PC-3 (cell line): ENCODE results near the gene SSNA1. TPM values are rescaled to one million over a fixed set of nuclear protein-coding genes. Genes with fewer than 3 reads are reported as not detected.

Experiments
- ATAC-seq: fragments of 200-7000 bp; cut with Tn5 transposase; 2 replicates; pipeline ENCODE4 v1.9.1; 2020; ENCODE audit warnings: mild to moderate bottlenecking, moderate library complexity
- BruUV-seq: library from RNA; stranded (reverse); fragments of 400-500 nt; replicated peaks from 2 replicates; lab custom pipeline; 2021; lab: Mats Ljungman, UMichigan
- CTCF ChIA-PET: fragments of 300-600 bp; sonication (Branson Sonifier 250); formaldehyde crosslinking; loops from one replicate; lab custom pipeline; 2022; ENCODE audit warnings: antibody characterized with exemption; lab: Charles Lee
- POLR2A ChIA-PET: fragments of 300-600 bp; sonication (Branson Sonifier 250); formaldehyde crosslinking; loops from one replicate; lab custom pipeline; 2022; ENCODE audit warnings: antibody characterized with exemption; ENCODE audit not compliant: unreplicated experiment; lab: Charles Lee
- DNase-seq: peaks from one replicate; pipeline ENCODE4 v3.0.0-alpha.2; 2015
- H2AFZ ChIP-seq: fragments of 300-600 bp; sonication (generic); 2 replicates; pipeline ENCODE4 v1.6.0; 2016; ENCODE audit warnings: antibody characterized with exemption, low read length
- H3F3A ChIP-seq: fragments of 300-600 bp; sonication (generic); one replicate; pipeline ENCODE4 v1.6.0; 2017; ENCODE audit warnings: antibody characterized with exemption, low read length, control low read depth, mild to moderate bottlenecking; ENCODE audit not compliant: unreplicated experiment
- H3K27ac ChIP-seq: fragments of 300-600 bp; sonication (generic); 2 replicates; pipeline ENCODE4 v1.5.1; 2016; ENCODE audit warnings: mild to moderate bottlenecking, low read length
- H3K27me3 ChIP-seq: fragments of 300-600 bp; sonication (generic); 2 replicates; pipeline ENCODE4 v1.6.1; 2016; ENCODE audit warnings: low read length, mixed read lengths
- H3K36me3 ChIP-seq: fragments of 300-600 bp; sonication (generic); 2 replicates; pipeline ENCODE4 v1.6.1; 2016; ENCODE audit warnings: low read depth, mixed run types, low read length, mixed read lengths
- H3K4me1 ChIP-seq: fragments of 300-600 bp; sonication (generic); 2 replicates; pipeline ENCODE4 v1.5.1; 2016; ENCODE audit warnings: low read length; ENCODE audit not compliant: insufficient read depth
- H3K4me2 ChIP-seq: fragments of 300-600 bp; sonication (generic); 2 replicates; pipeline ENCODE4 v1.6.0; 2016; ENCODE audit warnings: low read length
- H3K4me3 ChIP-seq: fragments of 300-600 bp; sonication (generic); 2 replicates; pipeline ENCODE4 v1.5.1; 2016; ENCODE audit warnings: mild to moderate bottlenecking, low read length, mixed read lengths
- H3K79me2 ChIP-seq: fragments of 300-600 bp; sonication (generic); 2 replicates; pipeline ENCODE4 v1.6.1; 2017; ENCODE audit warnings: low read length, mixed read lengths
- H3K9ac ChIP-seq: fragments of 300-600 bp; sonication (generic); 2 replicates; pipeline ENCODE4 v1.6.0; 2016; ENCODE audit warnings: mild to moderate bottlenecking, low read length
- H3K9me2 ChIP-seq: fragments of 300-600 bp; sonication (generic); replicated peaks from 2 replicates; pipeline ENCODE4 v1.6.1; 2016; ENCODE audit warnings: mixed run types, low read length, mixed read lengths
- H3K9me3 ChIP-seq: fragments of 300-600 bp; sonication (generic); 2 replicates; pipeline ENCODE4 v1.6.1; 2016; ENCODE audit warnings: low read length, mixed read lengths
- H4K20me1 ChIP-seq: fragments of 300-600 bp; sonication (generic); 2 replicates; pipeline ENCODE4 v1.6.1; 2016; ENCODE audit warnings: low read length, mixed read lengths
- EZH2 ChIP-seq: fragments of 300-600 bp; sonication (generic); IDR thresholded peaks from one replicate; pipeline ENCODE4 v1.6.1; 2017; ENCODE audit warnings: antibody characterized with exemption, mild to moderate bottlenecking, low read length; ENCODE audit not compliant: unreplicated experiment
- EZH2phosphoT487 ChIP-seq: fragments of 300-600 bp; sonication (generic); IDR thresholded peaks from 2 replicates; pipeline ENCODE4 v1.6.1; 2018; ENCODE audit warnings: mild to moderate bottlenecking, antibody characterized with exemption, low read length, borderline replicate concordance
- intact Hi-C: fragments of 100-400 bp; cut with micrococcal nuclease; formaldehyde crosslinking; loops from 2 replicates; pipeline ENCODE4 v1.9.0; 2023
- total RNA-seq: library from RNA; depleted of rRNA; stranded (reverse); fragments of >200 nt; gene quantifications from 2 replicates; pipeline ENCODE4 v1.2.3, GENCODE V29; 2014
- TF ChIP-seq, protein P1 (sequence below): fragments of 300-600 bp; sonication (generic); conservative IDR thresholded peaks from 2 replicates; pipeline ENCODE4 v1.5.1; 2017; ENCODE audit warnings: antibody characterized with exemption, low read depth, mild to moderate bottlenecking, low read length

SSNA1 gene
- total RNA-seq, 1 experiment from 2014 or later = 123 TPM

DNA sequence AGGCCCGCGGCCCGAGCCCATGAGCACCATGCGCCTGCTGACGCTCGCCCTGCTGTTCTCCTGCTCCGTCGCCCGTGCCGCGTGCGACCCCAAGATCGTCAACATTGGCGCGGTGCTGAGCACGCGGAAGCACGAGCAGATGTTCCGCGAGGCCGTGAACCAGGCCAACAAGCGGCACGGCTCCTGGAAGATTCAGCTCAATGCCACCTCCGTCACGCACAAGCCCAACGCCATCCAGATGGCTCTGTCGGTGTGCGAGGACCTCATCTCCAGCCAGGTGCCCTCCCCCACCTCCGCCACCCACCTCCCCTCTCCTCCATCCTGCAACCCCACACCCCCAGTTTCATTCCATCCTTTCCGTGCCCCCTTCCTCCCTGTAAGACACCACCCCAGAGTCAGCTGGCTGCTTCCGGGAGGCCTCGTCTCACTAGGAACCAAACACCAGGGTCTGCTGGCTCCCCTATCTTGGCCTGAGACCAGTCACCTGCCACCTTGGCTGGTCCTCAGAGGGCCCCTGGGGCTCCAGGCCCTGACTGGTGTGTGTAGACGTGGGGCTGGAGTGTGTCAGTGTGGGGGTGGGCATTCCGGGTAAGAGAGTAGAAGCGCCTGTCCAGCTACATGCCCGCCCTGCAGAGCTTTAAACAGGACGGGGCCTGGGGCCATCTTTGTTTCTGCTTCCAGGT is 48.9 kb upstream of the SSNA1 start:
- intact Hi-C loops = no loop called here
- BruUV-seq = no TSS peak
- ATAC-seq (no peak), DNase-seq (no peak)
- H3K4me1 ChIP-seq = no peaks in the 10 kb centered on the region
- H3K9me2 ChIP-seq = no peaks in the 10 kb centered on the region
- no peak overlapping the region for H3K9ac ChIP-seq
- no peak overlapping the region for H3K4me2 ChIP-seq
- POLR2A ChIA-PET = no interaction called here
- no peaks in the 10 kb centered on the region for H3K79me2 ChIP-seq
- H2AFZ ChIP-seq = no peak overlapping the region
- H3K4me3 ChIP-seq = no peak overlapping the region
- TF ChIP-seq, protein P1, sequence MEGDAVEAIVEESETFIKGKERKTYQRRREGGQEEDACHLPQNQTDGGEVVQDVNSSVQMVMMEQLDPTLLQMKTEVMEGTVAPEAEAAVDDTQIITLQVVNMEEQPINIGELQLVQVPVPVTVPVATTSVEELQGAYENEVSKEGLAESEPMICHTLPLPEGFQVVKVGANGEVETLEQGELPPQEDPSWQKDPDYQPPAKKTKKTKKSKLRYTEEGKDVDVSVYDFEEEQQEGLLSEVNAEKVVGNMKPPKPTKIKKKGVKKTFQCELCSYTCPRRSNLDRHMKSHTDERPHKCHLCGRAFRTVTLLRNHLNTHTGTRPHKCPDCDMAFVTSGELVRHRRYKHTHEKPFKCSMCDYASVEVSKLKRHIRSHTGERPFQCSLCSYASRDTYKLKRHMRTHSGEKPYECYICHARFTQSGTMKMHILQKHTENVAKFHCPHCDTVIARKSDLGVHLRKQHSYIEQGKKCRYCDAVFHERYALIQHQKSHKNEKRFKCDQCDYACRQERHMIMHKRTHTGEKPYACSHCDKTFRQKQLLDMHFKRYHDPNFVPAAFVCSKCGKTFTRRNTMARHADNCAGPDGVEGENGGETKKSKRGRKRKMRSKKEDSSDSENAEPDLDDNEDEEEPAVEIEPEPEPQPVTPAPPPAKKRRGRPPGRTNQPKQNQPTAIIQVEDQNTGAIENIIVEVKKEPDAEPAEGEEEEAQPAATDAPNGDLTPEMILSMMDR = no peak
- TF ChIP-seq EZH2phosphoT487 = no peak
- TF ChIP-seq EZH2 = no peak
- H3K9me3 ChIP-seq = no peaks in the 10 kb centered on the region
- H3F3A ChIP-seq = no peaks in the 10 kb centered on the region
- no peaks in the 10 kb centered on the region for H3K36me3 ChIP-seq
- CTCF ChIA-PET = no interaction called here
- H4K20me1 ChIP-seq = no peaks in the 10 kb centered on the region
- no peak overlapping the region for H3K27ac ChIP-seq
- peaks cover 10% of the 10 kb centered on the region; the same call in 1 of the 2 replicates for H3K27me3 ChIP-seq

DNA sequence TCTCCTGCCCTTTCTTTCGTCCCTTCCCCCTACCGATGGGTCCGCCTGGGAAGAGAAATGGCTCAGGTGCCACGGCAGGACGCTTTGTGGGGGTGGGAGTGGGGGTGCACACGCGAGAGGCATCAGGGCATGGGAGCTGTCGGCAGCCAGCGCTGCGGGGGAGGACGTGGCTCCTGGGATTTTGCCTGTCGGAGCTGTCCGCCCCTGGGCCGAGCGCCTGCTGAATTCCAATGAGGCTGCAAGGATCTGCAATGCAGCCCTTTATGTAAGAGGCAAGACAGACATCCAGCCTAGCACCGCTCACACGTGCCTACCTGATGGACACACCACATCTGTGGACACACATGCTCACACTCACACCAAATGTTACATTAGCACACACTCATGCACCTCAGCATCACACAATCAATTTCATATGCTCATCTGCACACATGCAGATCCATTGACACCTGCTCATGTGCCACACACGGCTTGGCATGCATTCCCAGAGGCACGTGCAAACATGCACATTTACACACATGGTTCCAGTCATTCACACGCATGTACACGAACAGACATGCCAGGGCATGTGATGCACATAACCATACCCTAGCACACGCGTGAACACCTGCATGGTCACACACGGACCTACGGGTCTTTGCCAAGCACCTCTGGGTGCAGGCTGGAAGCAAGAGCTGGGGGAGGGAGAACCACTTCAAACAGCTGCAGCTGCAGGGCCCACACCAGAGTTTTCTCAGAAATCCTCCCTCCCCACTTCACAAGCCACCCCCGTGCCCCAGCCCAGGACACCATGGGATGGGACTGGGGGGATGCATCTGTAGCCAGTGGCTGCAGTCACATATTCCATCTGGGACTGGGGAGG is 48.1 kb upstream of the SSNA1 start:
- POLR2A ChIA-PET = no interaction called here
- CTCF ChIA-PET = no interaction called here
- no peak overlapping the region for H3K9ac ChIP-seq

More for the DNA sequence above, 48.1 kb upstream of the SSNA1 start:
- intact Hi-C loops = no loop called here
- DNase-seq (no peak), ATAC-seq (no peak)
- Histone ChIP-seq H3K4me1 (no peaks in the 10 kb centered on the region), H3K27ac (no peak overlapping the region), H3K9me2 (no peaks in the 10 kb centered on the region), H3K36me3 (no peaks in the 10 kb centered on the region), H3K4me3 (no peak overlapping the region), H3K9me3 (no peaks in the 10 kb centered on the region), H4K20me1 (no peaks in the 10 kb centered on the region), H3K79me2 (no peaks in the 10 kb centered on the region), H3K4me2 (no peak overlapping the region), H3K27me3 (peaks cover 10% of the 10 kb centered on the region; the same call in 1 of the 2 replicates), H3F3A (no peaks in the 10 kb centered on the region), H2AFZ (no peak overlapping the region)
- no TSS peak for BruUV-seq
- TF ChIP-seq, protein P1 = no peak
- TF ChIP-seq EZH2phosphoT487 = no peak
- TF ChIP-seq EZH2 = no peak
